ENCODE results near the gene FYN. TPM values are rescaled to one million over a fixed set of nuclear protein-coding genes. Genes with fewer than 3 reads are reported as not detected.

Gene FYN
- total and polyA plus RNA-seq, 2 of the 13 experiments (the other 11 are each of a cell fraction or from before 2014, with no cell fraction given) = 15.5 to 24.6 TPM

DNA sequence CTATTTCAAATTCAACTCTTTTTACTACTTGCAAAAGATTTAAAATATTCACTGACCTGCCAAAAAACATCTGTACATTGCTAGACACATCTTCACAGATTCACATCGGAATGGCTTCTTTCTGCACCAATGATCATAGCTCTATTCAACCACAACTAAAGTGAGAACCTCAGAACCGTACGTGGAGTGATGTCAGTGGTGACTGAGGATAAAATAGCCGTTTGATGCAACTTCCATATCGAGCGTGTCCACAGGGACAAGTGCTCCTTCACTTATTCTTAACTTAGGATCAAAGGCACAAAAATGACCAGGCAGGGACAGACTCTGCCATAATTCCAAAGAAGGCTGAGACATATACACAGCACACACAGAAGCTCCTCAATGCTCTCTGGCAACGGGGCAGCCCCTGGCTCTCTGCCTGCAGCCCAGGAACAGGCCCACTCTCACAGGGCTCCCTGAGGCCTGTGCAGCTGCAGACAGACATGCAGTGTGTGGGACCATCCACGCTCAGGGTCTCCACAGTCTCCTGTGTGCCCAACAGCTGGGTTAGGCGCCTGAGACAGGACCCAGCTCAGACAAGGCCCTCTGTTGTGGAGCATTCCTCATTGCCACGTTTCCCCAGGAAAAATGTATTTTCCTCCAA, 22.8 kb downstream of the FYN start:
- no peak overlapping the region for H3K4me2 ChIP-seq (ENCODE audit: low read depth, low read length)
- intact Hi-C loops (cut with micrococcal nuclease; ENCODE audit: unreplicated experiment) = no loop called here
- H3K9ac ChIP-seq (ENCODE audit: insufficient read depth, low read depth, low read length) = no peak overlapping the region
- H3K9me3 ChIP-seq (ENCODE audit: low read length) = no peaks in the 10 kb centered on the region
- POLR2A ChIA-PET = no interaction called here
- H3K4me1 ChIP-seq (ENCODE audit: insufficient read depth, low read length) = peaks cover 27% of the 10 kb centered on the region
- H3K27me3 ChIP-seq (ENCODE audit: control insufficient read depth in 1 of 2, insufficient read depth in 2 of 2, low read length in 2 of 2) = no peaks in the 10 kb centered on the region
- H3K79me2 ChIP-seq (ENCODE audit: insufficient read depth, low read length) = no peaks in the 10 kb centered on the region
- no peaks in the 10 kb centered on the region for H4K20me1 ChIP-seq (ENCODE audit: insufficient read depth, low read length)
- FAIRE-seq (no peak), ATAC-seq (no peak), DNase-seq (ENCODE audit: low spot score) (no peak)
- in situ Hi-C loops (cut with HindIII; ENCODE audit: extremely low pct_ligation_motif_present, low pct_unique_long_range_greater_than_20kb) = no loop called here
- H3K36me3 ChIP-seq (replicated peaks in 1 of 2; ENCODE audit: control insufficient read depth in 1 of 2, insufficient read depth in 2 of 2, low read length in 2 of 2) = no peaks in the 10 kb centered on the region
- BruUV-seq (replicated peaks) = no TSS peak
- H3K4me3 ChIP-seq (replicated peaks in 1 of 3; ENCODE audit: insufficient read depth in 1 of 3, low read depth in 2 of 3, low read length in 3 of 3) = no peak overlapping the region
- WGBS (ENCODE audit: low lambda C conversion rate) = 71% methylated on average over 10 of the region's 10 CpGs
- no peak overlapping the region for H3K27ac ChIP-seq (ENCODE audit: extremely low read length, insufficient read depth, low read length)
- CTCF ChIA-PET (ENCODE audit: low intra/inter-chr PET ratio, low total read pairs) = no interaction called here
- no peak overlapping the region for H2AFZ ChIP-seq (ENCODE audit: low read length)
- TF ChIP-seq NR3C1 (CRISPR knock-in tag; IDR thresholded peaks at IDR 0.05) (no peak), RCOR2 (CRISPR knock-in tag; IDR thresholded peaks at IDR 0.05) (no peak), CSRNP1 (CRISPR knock-in tag; IDR thresholded peaks at IDR 0.05) (no peak), MIXL1 (CRISPR knock-in tag; IDR thresholded peaks at IDR 0.05) (no peak), ZNF704 (CRISPR knock-in tag; IDR thresholded peaks at IDR 0.05; ENCODE audit: borderline replicate concordance) (no peak), ZNF740 (CRISPR knock-in tag; IDR thresholded peaks at IDR 0.05) (no peak), SAFB2 (CRISPR knock-in tag; IDR thresholded peaks at IDR 0.05; ENCODE audit: borderline replicate concordance, low read depth) (no peak), BCLAF1 (IDR thresholded peaks at IDR 0.05) (no peak), SMAD3 (CRISPR knock-in tag; IDR thresholded peaks at IDR 0.05) (no peak)
- TF ChIP-seq, protein P1, sequence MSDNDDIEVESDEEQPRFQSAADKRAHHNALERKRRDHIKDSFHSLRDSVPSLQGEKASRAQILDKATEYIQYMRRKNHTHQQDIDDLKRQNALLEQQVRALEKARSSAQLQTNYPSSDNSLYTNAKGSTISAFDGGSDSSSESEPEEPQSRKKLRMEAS (IDR thresholded peaks at IDR 0.05) = no peak
- TF ChIP-seq, protein P2, sequence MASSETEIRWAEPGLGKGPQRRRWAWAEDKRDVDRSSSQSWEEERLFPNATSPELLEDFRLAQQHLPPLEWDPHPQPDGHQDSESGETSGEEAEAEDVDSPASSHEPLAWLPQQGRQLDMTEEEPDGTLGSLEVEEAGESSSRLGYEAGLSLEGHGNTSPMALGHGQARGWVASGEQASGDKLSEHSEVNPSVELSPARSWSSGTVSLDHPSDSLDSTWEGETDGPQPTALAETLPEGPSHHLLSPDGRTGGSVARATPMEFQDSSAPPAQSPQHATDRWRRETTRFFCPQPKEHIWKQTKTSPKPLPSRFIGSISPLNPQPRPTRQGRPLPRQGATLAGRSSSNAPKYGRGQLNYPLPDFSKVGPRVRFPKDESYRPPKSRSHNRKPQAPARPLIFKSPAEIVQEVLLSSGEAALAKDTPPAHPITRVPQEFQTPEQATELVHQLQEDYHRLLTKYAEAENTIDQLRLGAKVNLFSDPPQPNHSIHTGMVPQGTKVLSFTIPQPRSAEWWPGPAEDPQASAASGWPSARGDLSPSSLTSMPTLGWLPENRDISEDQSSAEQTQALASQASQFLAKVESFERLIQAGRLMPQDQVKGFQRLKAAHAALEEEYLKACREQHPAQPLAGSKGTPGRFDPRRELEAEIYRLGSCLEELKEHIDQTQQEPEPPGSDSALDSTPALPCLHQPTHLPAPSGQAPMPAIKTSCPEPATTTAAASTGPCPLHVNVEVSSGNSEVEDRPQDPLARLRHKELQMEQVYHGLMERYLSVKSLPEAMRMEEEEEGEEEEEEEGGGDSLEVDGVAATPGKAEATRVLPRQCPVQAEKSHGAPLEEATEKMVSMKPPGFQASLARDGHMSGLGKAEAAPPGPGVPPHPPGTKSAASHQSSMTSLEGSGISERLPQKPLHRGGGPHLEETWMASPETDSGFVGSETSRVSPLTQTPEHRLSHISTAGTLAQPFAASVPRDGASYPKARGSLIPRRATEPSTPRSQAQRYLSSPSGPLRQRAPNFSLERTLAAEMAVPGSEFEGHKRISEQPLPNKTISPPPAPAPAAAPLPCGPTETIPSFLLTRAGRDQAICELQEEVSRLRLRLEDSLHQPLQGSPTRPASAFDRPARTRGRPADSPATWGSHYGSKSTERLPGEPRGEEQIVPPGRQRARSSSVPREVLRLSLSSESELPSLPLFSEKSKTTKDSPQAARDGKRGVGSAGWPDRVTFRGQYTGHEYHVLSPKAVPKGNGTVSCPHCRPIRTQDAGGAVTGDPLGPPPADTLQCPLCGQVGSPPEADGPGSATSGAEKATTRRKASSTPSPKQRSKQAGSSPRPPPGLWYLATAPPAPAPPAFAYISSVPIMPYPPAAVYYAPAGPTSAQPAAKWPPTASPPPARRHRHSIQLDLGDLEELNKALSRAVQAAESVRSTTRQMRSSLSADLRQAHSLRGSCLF (CRISPR knock-in tag; IDR thresholded peaks at IDR 0.05; ENCODE audit: borderline replicate concordance) = no peak

All from HepG2 (cell line).